ENCODE results near the gene ALKBH3.

ALKBH3 gene

DNA sequence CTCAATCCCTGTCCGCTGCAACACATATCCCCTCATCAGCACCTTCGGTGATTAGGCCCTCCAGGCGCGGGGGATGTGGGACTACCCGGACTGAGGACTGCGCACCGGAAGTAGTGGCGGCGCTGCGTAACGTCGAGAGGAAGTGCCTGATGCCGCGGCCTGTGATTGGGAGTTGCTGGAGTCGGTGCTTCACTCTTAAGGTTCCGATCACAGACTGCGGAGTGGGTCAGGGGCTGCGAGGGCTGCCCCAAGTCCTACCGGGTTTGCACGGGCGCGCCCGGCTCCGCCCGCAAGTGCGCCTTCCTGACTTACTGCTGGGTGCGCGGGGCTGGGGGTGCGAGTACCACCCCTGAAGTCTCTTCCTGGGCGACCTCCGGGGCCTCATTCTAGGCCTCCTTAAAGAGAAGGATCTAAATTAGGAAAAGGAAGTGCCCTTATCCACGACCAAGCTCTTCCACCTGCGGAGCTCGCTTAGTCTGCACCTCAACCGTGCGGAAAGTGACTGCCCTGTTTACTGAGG lies at the start of gene ALKBH3:
Gene ALKBH3, plus strand, starts transcription at position 192 of the 520 bp plus-strand sequence. CDS start 1,822 bp downstream, outside the sequence.
- H3K4me3 ChIP-seq (ENCODE audit: low read length) = peak within 1 kb of the TSS; percentile 85
- H3K27me3 ChIP-seq (ENCODE audit: insufficient read depth, low read length) = peaks cover 6% of the 10 kb centered on the region
- H3K36me3 ChIP-seq (ENCODE audit: insufficient read depth, low read length) = peaks cover 27% of the 10 kb centered on the region
- peak within 1 kb of the TSS; percentile 59 for H2AFZ ChIP-seq (ENCODE audit: low read depth, low read length)
- H3K4me1 ChIP-seq (ENCODE audit: insufficient read depth, low read length) = peaks cover 8% of the 10 kb centered on the region
- H3K9me3 ChIP-seq (ENCODE audit: low read length) = no peaks in the 10 kb centered on the region

DNA sequence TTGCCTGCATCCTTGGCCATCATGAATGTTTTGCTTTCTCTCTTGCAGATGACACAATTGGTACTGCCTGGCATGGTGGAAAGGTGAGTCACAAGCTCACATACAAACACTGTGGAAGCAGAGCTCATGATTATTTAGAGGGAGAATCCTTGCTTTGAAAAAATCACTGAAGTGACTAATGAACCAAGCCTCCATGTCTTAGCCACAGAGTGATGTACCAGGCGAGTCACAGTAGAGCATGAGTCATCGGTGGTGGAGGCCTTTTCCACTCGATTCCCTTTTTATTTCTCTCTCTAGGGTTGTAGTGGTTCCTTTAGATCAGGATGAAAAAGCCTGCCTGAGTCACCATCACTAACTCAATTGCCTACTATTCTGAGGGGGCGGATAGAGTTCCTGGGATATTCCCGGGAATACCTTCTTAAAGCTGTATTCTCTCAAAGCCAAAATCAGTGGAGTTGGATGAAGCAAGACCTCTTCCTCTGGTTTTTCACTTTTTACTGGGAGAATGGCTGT lies 49.6 kb upstream of the ALKBH3 start:
- Histone ChIP-seq H3K4me3 (ENCODE audit: low read length) (no peak overlapping the region), H3K9me3 (ENCODE audit: low read length) (no peaks in the 10 kb centered on the region), H3K36me3 (ENCODE audit: insufficient read depth, low read length) (peaks cover 4% of the 10 kb centered on the region), H2AFZ (ENCODE audit: low read depth, low read length) (no peak overlapping the region), H3K27me3 (ENCODE audit: insufficient read depth, low read length) (no peaks in the 10 kb centered on the region), H3K4me1 (ENCODE audit: insufficient read depth, low read length) (peaks cover 10% of the 10 kb centered on the region)

DNA sequence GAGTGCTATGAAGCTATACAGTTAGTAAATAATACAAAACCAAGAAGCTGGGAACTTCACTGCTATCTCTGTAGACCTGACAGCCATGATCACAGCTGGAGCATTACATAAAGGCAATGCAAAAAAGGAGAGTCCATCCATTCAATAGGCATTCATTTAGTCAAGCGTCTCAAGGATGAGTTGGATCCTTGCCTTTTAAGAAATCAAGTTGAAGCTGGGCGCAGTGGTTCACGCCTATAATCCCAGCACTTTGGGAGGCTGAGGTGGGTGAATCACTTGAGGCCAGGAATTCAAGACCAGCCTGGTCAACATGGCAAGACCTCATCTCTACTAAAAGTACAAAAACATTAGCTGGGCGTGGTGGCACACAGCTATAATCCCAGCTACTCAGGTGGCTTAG lies 48.1 kb upstream of the ALKBH3 start:
- no peak overlapping the region for H2AFZ ChIP-seq (ENCODE audit: low read depth, low read length)
- H3K4me1 ChIP-seq (ENCODE audit: insufficient read depth, low read length) = peaks cover 10% of the 10 kb centered on the region
- H3K4me3 ChIP-seq (ENCODE audit: low read length) = no peak overlapping the region
- H3K9me3 ChIP-seq (ENCODE audit: low read length) = no peaks in the 10 kb centered on the region
- H3K27me3 ChIP-seq (ENCODE audit: insufficient read depth, low read length) = no peaks in the 10 kb centered on the region
- peaks cover 4% of the 10 kb centered on the region for H3K36me3 ChIP-seq (ENCODE audit: insufficient read depth, low read length)

DNA sequence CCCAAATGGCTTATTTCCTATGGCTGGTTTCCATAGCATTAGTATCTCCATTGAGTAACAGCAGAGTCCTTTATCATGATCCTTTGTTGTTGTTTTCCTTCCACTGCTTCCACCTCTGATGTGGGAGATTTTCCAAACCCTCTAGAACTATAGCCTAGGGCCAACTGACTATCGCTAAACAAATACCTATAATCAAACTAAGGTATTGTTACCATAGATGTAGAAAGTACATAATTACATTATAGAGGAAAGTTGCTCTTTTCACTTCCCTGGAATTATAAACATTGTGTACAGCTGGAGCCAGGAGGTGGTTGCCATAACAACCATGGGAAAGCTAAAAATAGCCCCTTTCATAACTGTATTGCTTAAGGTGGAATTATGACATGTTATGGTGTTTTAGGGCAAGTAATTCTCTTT lies 47.0 kb upstream of the ALKBH3 start:
- Histone ChIP-seq H3K4me1 (ENCODE audit: insufficient read depth, low read length) (peaks cover 10% of the 10 kb centered on the region), H3K4me3 (ENCODE audit: low read length) (no peak overlapping the region), H2AFZ (ENCODE audit: low read depth, low read length) (no peak overlapping the region), H3K27me3 (ENCODE audit: insufficient read depth, low read length) (no peaks in the 10 kb centered on the region), H3K9me3 (ENCODE audit: low read length) (no peaks in the 10 kb centered on the region), H3K36me3 (ENCODE audit: insufficient read depth, low read length) (peaks cover 8% of the 10 kb centered on the region)

DNA sequence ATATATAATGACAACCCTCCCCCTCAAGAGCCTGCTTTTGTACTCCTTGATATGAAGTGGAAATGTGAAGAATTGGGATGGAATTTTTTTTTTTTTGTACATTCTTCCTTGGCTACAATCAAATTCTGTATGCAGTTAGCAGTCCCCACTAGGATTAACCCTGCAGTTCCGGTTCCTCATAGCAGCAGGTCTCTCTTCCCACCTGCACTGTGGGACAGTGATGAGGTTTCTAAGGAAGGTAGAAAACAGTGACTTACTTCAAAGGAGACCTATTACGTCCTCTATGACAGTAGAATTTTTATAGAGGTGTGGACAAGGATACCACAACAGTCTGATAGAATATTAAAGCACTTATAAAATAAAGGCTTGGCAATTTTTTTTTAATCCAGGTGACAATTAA lies 46.3 kb upstream of the ALKBH3 start:
- no peaks in the 10 kb centered on the region for H3K27me3 ChIP-seq (ENCODE audit: insufficient read depth, low read length)
- H3K36me3 ChIP-seq (ENCODE audit: insufficient read depth, low read length) = peaks cover 11% of the 10 kb centered on the region
- peaks cover 10% of the 10 kb centered on the region for H3K4me1 ChIP-seq (ENCODE audit: insufficient read depth, low read length)
- no peak overlapping the region for H2AFZ ChIP-seq (ENCODE audit: low read depth, low read length)
- H3K4me3 ChIP-seq (ENCODE audit: low read length) = no peak overlapping the region
- no peaks in the 10 kb centered on the region for H3K9me3 ChIP-seq (ENCODE audit: low read length)

DNA sequence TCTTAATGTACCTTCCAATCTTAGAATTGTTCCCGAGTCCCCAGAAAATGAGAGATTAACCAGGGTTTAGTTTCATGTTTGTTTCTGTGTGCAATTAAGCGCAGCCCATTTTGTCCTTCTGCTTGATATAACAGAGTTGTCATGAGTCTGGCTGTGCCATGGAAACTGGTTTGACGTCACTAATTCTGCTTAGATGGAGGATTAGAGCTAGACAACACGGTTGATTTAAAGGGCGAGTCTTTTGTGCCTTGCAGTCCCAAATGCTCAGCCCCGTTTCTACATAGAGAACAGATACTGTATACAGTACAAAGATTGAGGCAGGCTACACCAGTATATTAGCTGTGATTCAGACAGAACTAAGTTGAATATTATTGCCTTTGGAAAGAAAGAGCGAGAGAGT lies 45.5 kb upstream of the ALKBH3 start:
- H3K36me3 ChIP-seq (ENCODE audit: insufficient read depth, low read length) = peaks cover 14% of the 10 kb centered on the region

DNA sequence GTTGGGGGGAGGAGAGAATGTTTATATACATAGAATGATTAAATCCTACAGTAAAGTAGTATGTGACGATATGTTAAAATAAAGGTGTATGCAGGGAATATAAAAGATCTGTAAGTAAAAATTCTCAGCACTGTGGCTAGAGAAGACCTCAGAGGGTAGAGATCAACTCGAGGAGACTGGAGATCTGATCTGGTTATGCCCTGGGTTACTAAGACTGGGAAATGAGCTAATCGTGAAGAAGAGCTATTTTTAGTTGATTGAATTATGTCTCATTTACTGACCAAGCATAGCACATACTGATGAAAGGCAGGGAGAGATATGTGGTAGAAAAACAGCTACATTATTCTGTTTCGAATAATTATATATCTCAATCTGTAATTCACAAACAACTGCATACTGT lies 42.8 kb upstream of the ALKBH3 start:
- H3K4me3 ChIP-seq (ENCODE audit: low read length) = no peak overlapping the region
- peaks cover 19% of the 10 kb centered on the region for H3K36me3 ChIP-seq (ENCODE audit: insufficient read depth, low read length)
- H3K4me1 ChIP-seq (ENCODE audit: insufficient read depth, low read length) = peaks cover 10% of the 10 kb centered on the region
- H3K27me3 ChIP-seq (ENCODE audit: insufficient read depth, low read length) = no peaks in the 10 kb centered on the region
- H3K9me3 ChIP-seq (ENCODE audit: low read length) = peaks cover 4% of the 10 kb centered on the region
- H2AFZ ChIP-seq (ENCODE audit: low read depth, low read length) = no peak overlapping the region

More for the DNA sequence above, 45.5 kb upstream of the ALKBH3 start:
- H3K4me3 ChIP-seq (ENCODE audit: low read length) = no peak overlapping the region
- no peaks in the 10 kb centered on the region for H3K9me3 ChIP-seq (ENCODE audit: low read length)
- no peak overlapping the region for H2AFZ ChIP-seq (ENCODE audit: low read depth, low read length)
- peaks cover 10% of the 10 kb centered on the region for H3K4me1 ChIP-seq (ENCODE audit: insufficient read depth, low read length)
- H3K27me3 ChIP-seq (ENCODE audit: insufficient read depth, low read length) = no peaks in the 10 kb centered on the region

DNA sequence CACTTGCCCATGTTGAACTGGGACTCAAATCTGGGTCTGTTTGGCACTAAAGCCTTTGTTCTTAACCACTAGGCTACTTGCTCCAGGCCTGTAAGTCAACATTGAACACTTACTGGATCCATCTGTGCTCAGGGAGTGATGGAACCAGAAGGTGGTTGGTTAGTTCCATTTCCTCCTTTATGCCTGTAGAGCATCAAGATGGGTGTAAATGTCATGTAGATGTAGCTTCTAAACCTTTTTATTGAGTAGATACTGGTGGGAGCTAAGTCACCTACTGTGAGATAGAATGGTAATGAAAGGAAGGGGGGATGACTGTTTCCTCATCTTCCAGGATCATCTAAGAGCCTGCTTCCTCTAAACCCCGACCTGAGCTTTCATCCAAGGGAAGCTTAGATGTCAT lies 38.6 kb upstream of the ALKBH3 start:
- no peak overlapping the region for H3K4me3 ChIP-seq (ENCODE audit: low read length)
- no peak overlapping the region for H2AFZ ChIP-seq (ENCODE audit: low read depth, low read length)
- H3K4me1 ChIP-seq (ENCODE audit: insufficient read depth, low read length) = no peaks in the 10 kb centered on the region
- peaks cover 4% of the 10 kb centered on the region for H3K9me3 ChIP-seq (ENCODE audit: low read length)
- peaks cover 26% of the 10 kb centered on the region for H3K36me3 ChIP-seq (ENCODE audit: insufficient read depth, low read length)
- H3K27me3 ChIP-seq (ENCODE audit: insufficient read depth, low read length) = no peaks in the 10 kb centered on the region

DNA sequence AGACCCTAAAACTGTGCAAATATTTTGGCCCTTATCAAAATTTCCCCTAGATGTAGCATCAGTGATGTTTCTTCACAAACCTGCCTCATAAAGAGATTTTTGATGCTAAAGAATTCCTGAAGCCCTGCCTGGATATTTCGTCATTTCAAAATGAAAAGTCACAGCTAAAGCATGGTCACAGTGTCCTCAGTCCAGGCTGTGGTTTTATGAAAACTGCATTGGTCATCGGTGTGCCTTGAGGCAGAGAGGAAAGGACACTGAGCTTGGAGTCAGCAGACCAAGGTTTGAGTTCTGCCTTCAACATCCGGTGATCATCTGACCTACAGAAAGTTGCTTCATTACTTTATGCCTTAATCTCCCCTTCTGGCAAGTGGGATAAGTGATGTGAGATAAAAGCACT lies 34.8 kb upstream of the ALKBH3 start:
- Histone ChIP-seq H3K4me1 (ENCODE audit: insufficient read depth, low read length) (no peaks in the 10 kb centered on the region), H3K36me3 (ENCODE audit: insufficient read depth, low read length) (peaks cover 10% of the 10 kb centered on the region), H3K27me3 (ENCODE audit: insufficient read depth, low read length) (no peaks in the 10 kb centered on the region), H3K4me3 (ENCODE audit: low read length) (no peak overlapping the region), H2AFZ (ENCODE audit: low read depth, low read length) (no peak overlapping the region), H3K9me3 (ENCODE audit: low read length) (no peaks in the 10 kb centered on the region)

DNA sequence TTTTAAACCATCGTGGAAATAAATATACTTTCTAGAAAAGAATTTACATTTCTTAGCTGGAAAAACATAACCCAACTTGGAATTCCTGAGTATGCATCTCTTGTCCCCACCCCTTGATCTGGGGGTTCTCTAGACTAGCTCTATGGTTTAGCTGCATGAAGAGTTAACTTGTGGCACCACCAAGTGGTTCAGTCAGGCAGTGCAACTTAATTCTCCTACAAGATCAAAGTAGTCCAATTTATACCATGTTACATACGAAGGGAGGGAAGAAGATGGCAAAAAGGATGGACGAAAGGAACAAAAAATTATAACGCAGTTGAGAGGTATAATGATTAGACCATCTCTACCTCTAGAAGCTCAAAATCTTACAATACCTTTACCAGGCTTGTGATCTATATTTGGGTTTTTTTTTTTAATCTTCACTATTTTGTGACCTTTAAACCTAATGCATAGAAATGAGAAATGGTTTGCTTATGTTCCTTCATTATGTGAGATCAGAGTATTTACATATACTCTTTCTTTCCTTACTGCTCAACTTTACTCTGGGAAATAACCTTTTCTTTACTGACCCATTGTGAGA lies 28.5 kb upstream of the ALKBH3 start:
- no peaks in the 10 kb centered on the region for H3K4me1 ChIP-seq (ENCODE audit: insufficient read depth, low read length)
- H3K27me3 ChIP-seq (ENCODE audit: insufficient read depth, low read length) = no peaks in the 10 kb centered on the region
- no peak overlapping the region for H3K4me3 ChIP-seq (ENCODE audit: low read length)
- H2AFZ ChIP-seq (ENCODE audit: low read depth, low read length) = no peak overlapping the region
- no peaks in the 10 kb centered on the region for H3K9me3 ChIP-seq (ENCODE audit: low read length)
- H3K36me3 ChIP-seq (ENCODE audit: insufficient read depth, low read length) = peaks cover 23% of the 10 kb centered on the region

DNA sequence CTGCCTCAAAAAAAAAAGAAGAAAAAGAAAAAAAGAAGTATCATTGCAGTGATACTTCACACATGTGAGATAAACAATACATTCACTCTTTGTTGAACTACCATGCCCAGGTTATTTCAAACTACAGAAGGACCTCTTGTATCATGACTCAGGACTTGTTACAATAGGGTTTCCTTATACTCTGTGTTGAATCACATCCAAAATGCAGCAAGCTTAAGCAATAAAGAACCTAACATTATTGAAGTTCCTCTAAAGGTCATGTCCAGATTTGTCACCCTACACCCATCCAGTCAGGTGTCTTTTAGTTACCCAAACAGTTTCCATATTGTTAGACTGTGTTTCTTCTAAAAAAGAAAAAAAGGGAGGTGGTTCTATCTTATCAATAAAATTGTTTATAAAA lies 26.9 kb upstream of the ALKBH3 start:
- Histone ChIP-seq H3K4me1 (ENCODE audit: insufficient read depth, low read length) (no peaks in the 10 kb centered on the region), H3K27me3 (ENCODE audit: insufficient read depth, low read length) (no peaks in the 10 kb centered on the region), H3K9me3 (ENCODE audit: low read length) (no peaks in the 10 kb centered on the region), H3K4me3 (ENCODE audit: low read length) (no peak overlapping the region), H2AFZ (ENCODE audit: low read depth, low read length) (no peak overlapping the region), H3K36me3 (ENCODE audit: insufficient read depth, low read length) (peaks cover 23% of the 10 kb centered on the region)

DNA sequence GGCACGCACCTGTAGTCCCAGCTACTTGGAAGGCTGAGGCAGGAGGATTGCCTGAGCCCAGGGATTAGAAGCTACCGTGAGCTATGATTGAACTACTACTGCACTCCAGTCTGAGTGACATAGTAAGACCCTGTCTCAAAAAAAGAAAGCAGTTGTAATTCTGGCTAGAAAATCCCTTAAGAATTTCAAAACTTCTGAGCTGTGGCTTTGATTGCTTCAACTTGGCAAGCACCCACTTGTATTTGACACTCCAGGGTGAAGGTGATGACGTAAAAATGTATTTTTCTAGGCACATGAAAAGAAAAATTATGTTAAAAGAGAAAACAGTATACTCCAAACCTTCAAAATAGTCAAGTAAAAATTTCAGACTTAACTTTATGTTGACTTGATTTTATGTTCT lies 23.6 kb upstream of the ALKBH3 start:
- Histone ChIP-seq H3K36me3 (ENCODE audit: insufficient read depth, low read length) (peaks cover 23% of the 10 kb centered on the region), H3K4me1 (ENCODE audit: insufficient read depth, low read length) (no peaks in the 10 kb centered on the region), H3K9me3 (ENCODE audit: low read length) (peaks cover 2% of the 10 kb centered on the region), H3K27me3 (ENCODE audit: insufficient read depth, low read length) (no peaks in the 10 kb centered on the region), H3K4me3 (ENCODE audit: low read length) (no peak overlapping the region), H2AFZ (ENCODE audit: low read depth, low read length) (no peak overlapping the region)

DNA sequence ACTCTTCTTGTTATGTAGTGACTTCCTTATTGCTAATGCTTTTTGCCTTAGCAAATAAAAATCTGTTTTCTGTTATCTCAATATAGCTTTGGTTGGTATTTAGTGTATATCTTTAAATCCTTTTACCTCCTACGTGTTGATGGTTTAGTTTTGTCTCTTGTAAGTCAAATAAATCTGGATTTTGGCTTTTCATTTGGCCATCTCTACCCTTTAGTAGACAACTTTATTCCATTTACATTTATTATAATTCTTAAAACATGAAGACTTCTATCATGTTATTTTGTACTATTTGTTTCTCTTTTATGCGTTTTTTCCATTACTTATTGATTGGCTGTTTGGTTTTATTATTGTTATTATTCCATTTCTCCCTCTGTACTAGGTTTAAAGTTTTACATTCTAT lies 19.5 kb upstream of the ALKBH3 start:
- H3K4me1 ChIP-seq (ENCODE audit: insufficient read depth, low read length) = no peaks in the 10 kb centered on the region
- no peak overlapping the region for H2AFZ ChIP-seq (ENCODE audit: low read depth, low read length)
- H3K9me3 ChIP-seq (ENCODE audit: low read length) = peaks cover 2% of the 10 kb centered on the region
- no peaks in the 10 kb centered on the region for H3K27me3 ChIP-seq (ENCODE audit: insufficient read depth, low read length)
- peaks cover 3% of the 10 kb centered on the region for H3K36me3 ChIP-seq (ENCODE audit: insufficient read depth, low read length)
- H3K4me3 ChIP-seq (ENCODE audit: low read length) = no peak overlapping the region

DNA sequence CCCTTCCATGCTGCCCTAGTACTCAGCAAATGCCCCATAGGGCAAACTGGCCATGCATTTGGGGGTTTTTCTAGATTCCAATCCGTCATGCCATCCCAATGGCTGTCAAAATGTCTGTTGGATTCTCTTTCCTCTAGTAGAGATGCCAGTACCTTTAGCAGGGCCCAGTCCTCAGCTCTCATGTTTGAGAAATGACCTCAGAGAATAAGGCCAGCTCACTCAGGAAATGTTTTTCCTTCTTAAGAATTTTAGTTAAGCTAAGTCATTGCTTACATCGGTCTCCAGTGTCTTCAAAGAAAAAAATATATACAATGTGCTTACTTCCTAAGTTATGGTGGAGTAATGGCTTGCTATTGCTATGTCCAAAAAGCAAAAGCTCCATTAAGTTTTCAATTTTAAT lies 14.1 kb upstream of the ALKBH3 start:
- Histone ChIP-seq H2AFZ (ENCODE audit: low read depth, low read length) (no peak overlapping the region), H3K9me3 (ENCODE audit: low read length) (no peaks in the 10 kb centered on the region), H3K4me3 (ENCODE audit: low read length) (no peak overlapping the region), H3K36me3 (ENCODE audit: insufficient read depth, low read length) (no peaks in the 10 kb centered on the region), H3K27me3 (ENCODE audit: insufficient read depth, low read length) (peaks cover 3% of the 10 kb centered on the region), H3K4me1 (ENCODE audit: insufficient read depth, low read length) (no peaks in the 10 kb centered on the region)
